ENCODE measurements around the gene NPAS1. TPM values are rescaled to one million over a fixed set of nuclear protein-coding genes. Genes with fewer than 3 reads are reported as not detected.

NPAS1 gene
- total RNA-seq, 1 donor from 2014 or later, result 3.9 TPM

DNA sequence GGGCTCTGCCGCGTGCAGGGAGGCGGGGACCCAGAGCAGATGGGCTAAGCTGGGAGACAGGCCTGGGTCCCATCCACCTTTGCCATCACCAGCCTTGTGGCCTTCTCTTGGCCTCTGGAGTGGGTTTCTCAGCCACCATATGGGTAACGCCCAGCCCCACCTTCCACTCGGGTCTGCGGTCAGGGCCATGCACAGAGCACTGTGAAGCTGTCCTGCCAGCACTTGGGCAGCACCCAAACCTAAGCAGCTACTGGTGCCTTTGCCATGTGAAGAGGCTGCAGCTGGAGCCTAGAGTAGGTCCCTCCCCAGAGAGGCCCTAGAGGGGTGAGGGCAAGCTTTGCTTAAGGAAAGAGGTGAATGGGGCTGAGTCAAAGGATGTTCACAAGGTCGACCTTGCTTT is 24.1 kb upstream of the NPAS1 start:
- H3K4me3 Mint-ChIP-seq, result no peak overlapping the region
- H3K4me1 Mint-ChIP-seq, result peaks cover 5% of the 10 kb centered on the region
- no peaks in the 10 kb centered on the region for H3K27me3 Mint-ChIP-seq (ENCODE audit: low read depth)
- DNase-seq (ENCODE audit: low spot score in 2 of 2, unreplicated experiment in 2 of 2), result no peak
- H3K27ac Mint-ChIP-seq, result no peak overlapping the region
- H3K36me3 Mint-ChIP-seq, result peaks cover 27% of the 10 kb centered on the region
- no peak for TF ChIP-seq CTCF (IDR thresholded peaks at IDR 0.05; ENCODE audit: unreplicated experiment)
- H3K9me3 Mint-ChIP-seq, result no peaks in the 10 kb centered on the region

- Mint-ChIP-seq H3K4me1 (no peaks in the 10 kb centered on the region), H3K27ac (no peak overlapping the region), H3K9me3 (no peaks in the 10 kb centered on the region), H3K36me3 (peaks cover 27% of the 10 kb centered on the region), H3K27me3 (ENCODE audit: low read depth) (no peaks in the 10 kb centered on the region), H3K4me3 (no peak overlapping the region)
- DNase-seq (ENCODE audit: low spot score in 2 of 2, unreplicated experiment in 2 of 2), result no peak
- TF ChIP-seq CTCF (IDR thresholded peaks at IDR 0.05; ENCODE audit: unreplicated experiment), result no peak
Measured at GRCh38 chr19:46998445-46999125, 21.1 kb upstream of the NPAS1 start.

- H3K4me1 Mint-ChIP-seq, result no peaks in the 10 kb centered on the region
- H3K27ac Mint-ChIP-seq, result no peak overlapping the region
- no peak overlapping the region for H3K4me3 Mint-ChIP-seq
- DNase-seq (ENCODE audit: low spot score in 2 of 2, unreplicated experiment in 2 of 2), result no peak
- TF ChIP-seq CTCF (IDR thresholded peaks at IDR 0.05; ENCODE audit: unreplicated experiment), result no peak
- H3K36me3 Mint-ChIP-seq, result peaks cover 24% of the 10 kb centered on the region
- no peaks in the 10 kb centered on the region for H3K9me3 Mint-ChIP-seq
- H3K27me3 Mint-ChIP-seq (ENCODE audit: low read depth), result no peaks in the 10 kb centered on the region
Measured at GRCh38 chr19:46999377-46999776, 20.3 kb upstream of the NPAS1 start.

DNA sequence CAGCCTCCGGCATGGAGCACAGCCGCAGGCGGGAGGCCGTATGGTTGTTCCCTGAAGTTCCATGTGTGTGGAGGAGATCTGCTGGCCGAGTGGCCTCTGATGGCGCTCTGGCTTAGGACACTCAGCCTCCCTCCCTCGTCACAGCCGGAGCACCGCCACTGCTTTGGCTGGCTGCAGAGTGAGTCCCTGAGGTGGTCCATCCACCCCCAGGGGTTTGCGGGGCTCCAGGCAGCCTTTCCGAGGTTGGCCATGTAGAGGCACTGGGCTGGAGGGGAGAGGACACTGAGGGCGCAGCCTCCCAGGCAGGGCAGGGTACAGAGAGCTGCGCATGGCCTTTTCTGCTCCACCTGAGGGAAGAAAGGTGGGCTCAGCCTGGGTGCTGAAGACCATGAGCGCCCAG is 19.8 kb upstream of the NPAS1 start:
- Mint-ChIP-seq H3K9me3 (no peaks in the 10 kb centered on the region), H3K36me3 (peaks cover 24% of the 10 kb centered on the region), H3K4me1 (no peaks in the 10 kb centered on the region), H3K27me3 (ENCODE audit: low read depth) (no peaks in the 10 kb centered on the region), H3K4me3 (no peak overlapping the region), H3K27ac (no peak overlapping the region)
- DNase-seq (ENCODE audit: low spot score in 2 of 2, unreplicated experiment in 2 of 2), result no peak
- no peak for TF ChIP-seq CTCF (IDR thresholded peaks at IDR 0.05; ENCODE audit: unreplicated experiment)

GRCh38 chr19:47000373-47000772 is 19.3 kb upstream of the NPAS1 start:
- no peak for TF ChIP-seq CTCF (IDR thresholded peaks at IDR 0.05; ENCODE audit: unreplicated experiment)
- Mint-ChIP-seq H3K4me3 (no peak overlapping the region), H3K27me3 (ENCODE audit: low read depth) (no peaks in the 10 kb centered on the region), H3K27ac (no peak overlapping the region), H3K9me3 (no peaks in the 10 kb centered on the region), H3K4me1 (no peaks in the 10 kb centered on the region), H3K36me3 (peaks cover 24% of the 10 kb centered on the region)
- DNase-seq (ENCODE audit: low spot score in 2 of 2, unreplicated experiment in 2 of 2), result no peak

DNA sequence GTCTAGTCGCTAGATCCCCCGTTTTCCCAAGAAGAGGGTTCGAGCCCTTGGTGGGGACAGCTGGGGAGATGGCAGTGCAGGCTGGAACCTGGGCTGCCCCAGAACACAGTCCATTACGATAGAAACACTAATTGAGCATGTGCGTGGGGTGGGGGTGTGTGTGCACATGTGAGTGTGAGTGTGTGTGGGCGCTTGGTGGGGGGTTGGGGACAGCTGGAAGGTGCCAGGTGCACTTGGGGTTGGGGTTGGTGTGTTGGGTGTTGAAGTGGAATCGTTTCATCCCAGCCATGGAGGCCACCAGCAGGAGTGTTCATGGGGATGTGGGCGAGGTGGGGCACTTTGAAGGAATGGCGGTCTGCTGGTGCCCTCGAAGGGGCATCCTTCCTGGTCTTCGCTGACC is 18.1 kb upstream of the NPAS1 start:
- H3K4me1 Mint-ChIP-seq, result no peaks in the 10 kb centered on the region
- no peak overlapping the region for H3K27ac Mint-ChIP-seq
- DNase-seq (ENCODE audit: low spot score in 2 of 2, unreplicated experiment in 2 of 2), result no peak
- H3K4me3 Mint-ChIP-seq, result no peak overlapping the region
- peaks cover 24% of the 10 kb centered on the region for H3K36me3 Mint-ChIP-seq
- H3K9me3 Mint-ChIP-seq, result no peaks in the 10 kb centered on the region
- TF ChIP-seq CTCF (IDR thresholded peaks at IDR 0.05; ENCODE audit: unreplicated experiment), result no peak
- no peaks in the 10 kb centered on the region for H3K27me3 Mint-ChIP-seq (ENCODE audit: low read depth)

Measured in mesothelial cell of epicardium (in vitro differentiated cells).